A549 (cell line): Measurements from ENCODE around the gene P2RY8. TPM values are rescaled to one million over a fixed set of nuclear protein-coding genes. Genes with fewer than 3 reads are reported as not detected.

Experiments used
- ATAC-seq, 2 experiments: fragments of 200-7000 bp in 1 of 2; fragments of >200 bp in 1 of 2; cut with Nextera tagmentation in 1 of 2; cut with Tn5 transposase in 1 of 2; 3 replicates each; pipeline versions ENCODE4 v1.8.0 to v1.9.1; 2018 to 2020; ENCODE audit warnings: mild to moderate bottlenecking in 1 of 2, moderate library complexity in 1 of 2
- CTCF ChIA-PET: fragments of 300-600 bp; sonication (Branson Sonifier 250); formaldehyde crosslinking; extraction: SDS; loops from one replicate; lab custom pipeline; 2021; ENCODE audit warnings: antibody characterized with exemption, inconsistent platforms; lab: Yijun Ruan, JAX
- POLR2A ChIA-PET: fragments of 350-600 bp; formaldehyde crosslinking; extraction: SDS; loops from one replicate; lab custom pipeline; 2021; ENCODE audit warnings: antibody characterized with exemption, inconsistent platforms; lab: Yijun Ruan, JAX
- DNase-seq, 2 experiments: peaks; one replicate each; pipeline versions ENCODE4 v3.0.0 to v3.0.0-alpha.2; 2011 to 2016; ENCODE audit warnings: low read depth in 1 of 2, low spot score in 1 of 2
- FAIRE-seq: peaks from 2 replicates; lab custom pipeline; 2011; peaks lifted over from hg19 to GRCh38; lab: Jason Lieb, UNC
- H3K27ac ChIP-seq, 2 experiments: fragments of >200 bp; sonication (Bioruptor Twin); formaldehyde crosslinking; 3 replicates each; pipeline ENCODE4 v1.5.1; 2016 to 2017
- H3K4me1 ChIP-seq: fragments of >200 bp; sonication (Bioruptor Twin); formaldehyde crosslinking; 3 replicates; pipeline ENCODE4 v1.6.1; 2016
- H3K4me2 ChIP-seq: fragments of >200 bp; sonication (Bioruptor Twin); formaldehyde crosslinking; 3 replicates; pipeline ENCODE4 v1.6.1; 2016
- H3K4me3 ChIP-seq: fragments of >200 bp; sonication (Bioruptor Twin); formaldehyde crosslinking; 3 replicates; pipeline ENCODE4 v1.5.1; 2016
- H3K9me3 ChIP-seq: fragments of >200 bp; sonication (Bioruptor Twin); formaldehyde crosslinking; 3 replicates; pipeline ENCODE4 v1.6.1; 2016
- BHLHE40 ChIP-seq: IDR thresholded peaks from 2 replicates; pipeline ENCODE4 v1.6.1; 2012; ENCODE audit warnings: low read depth, low read length, inconsistent platforms
- CBX8 ChIP-seq: fragments of 200-600 bp; sonication (generic); IDR thresholded peaks from 2 replicates; pipeline ENCODE4 v1.6.1; 2016
- CHD2 ChIP-seq: fragments of 150-350 bp; IDR thresholded peaks from 2 replicates; pipeline ENCODE4 v1.6.1; 2014; ENCODE audit warnings: low read length; ENCODE audit not compliant: partially characterized antibody
- CHD4 ChIP-seq: fragments of 200-600 bp; sonication (generic); IDR thresholded peaks from 2 replicates; pipeline ENCODE4 v1.6.1; 2016; ENCODE audit warnings: antibody characterized with exemption, mild to moderate bottlenecking, borderline replicate concordance
- EHMT2 ChIP-seq: fragments of 200-600 bp; sonication (generic); IDR thresholded peaks from 2 replicates; pipeline ENCODE4 v1.6.1; 2016; ENCODE audit warnings: antibody characterized with exemption, low read depth, mild to moderate bottlenecking, moderate library complexity
- FOSL2 ChIP-seq, 2 experiments: fragments of 450-650 bp in 1 of 2; fragments of >200 bp in 1 of 2; sonication (Bioruptor Twin) in 1 of 2; formaldehyde crosslinking; IDR thresholded peaks; 2 replicates each; pipeline versions ENCODE4 v1.5.0 to v1.6.1; 2016 to 2020; ENCODE audit warnings: mild to moderate bottlenecking in 1 of 2, moderate library complexity in 1 of 2
- FOXS1 ChIP-seq: fragments of 250-450 bp; sonication (Bioruptor Pico); IDR thresholded peaks from 2 replicates; pipeline ENCODE4 v1.5.0; 2020; ENCODE audit warnings: mild to moderate bottlenecking, moderate library complexity
- HDAC2 ChIP-seq: fragments of 200-600 bp; sonication (generic); IDR thresholded peaks from 2 replicates; pipeline ENCODE4 v1.6.1; 2016
- JUN ChIP-seq, 2 experiments: fragments of >200 bp; sonication (Bioruptor Twin); formaldehyde crosslinking; IDR thresholded peaks; 2 replicates in 1 of 2; 3 replicates in 1 of 2; pipeline ENCODE4 v1.6.1; 2016 to 2017
- JUNB ChIP-seq: fragments of >200 bp; sonication (Bioruptor Twin); formaldehyde crosslinking; IDR thresholded peaks from 2 replicates; pipeline ENCODE4 v1.6.1; 2016
- KDM1A ChIP-seq: fragments of 200-600 bp; sonication (generic); IDR thresholded peaks from 2 replicates; pipeline ENCODE4 v1.6.1; 2016; ENCODE audit warnings: low read depth, mild to moderate bottlenecking
- MYC ChIP-seq: IDR thresholded peaks from 2 replicates; pipeline ENCODE4 v1.6.1; 2012; ENCODE audit warnings: mild to moderate bottlenecking, inconsistent platforms, low read length, improper control_type of control experiment, borderline replicate concordance
- NPAS2 ChIP-seq: fragments of 250-450 bp; sonication (Bioruptor Pico); IDR thresholded peaks from 2 replicates; pipeline ENCODE4 v1.8.0; 2022; ENCODE audit warnings: mild to moderate bottlenecking, moderate library complexity, borderline replicate concordance
- PHF8 ChIP-seq: fragments of 200-600 bp; sonication (generic); IDR thresholded peaks from 2 replicates; pipeline ENCODE4 v1.6.1; 2016; ENCODE audit warnings: low read depth, mild to moderate bottlenecking, antibody characterized with exemption, moderate library complexity, borderline replicate concordance
- RAD21 ChIP-seq, 2 experiments: fragments of >200 bp in 1 of 2; sonication (Bioruptor Twin) in 1 of 2; formaldehyde crosslinking in 1 of 2; IDR thresholded peaks in 1 of 2; conservative IDR thresholded peaks in 1 of 2; 2 replicates in 1 of 2; 3 replicates in 1 of 2; pipeline ENCODE4 v1.6.1; 2012 to 2018; ENCODE audit warnings: inconsistent platforms in 1 of 2
- RNF2 ChIP-seq: fragments of 200-600 bp; sonication (generic); IDR thresholded peaks from 2 replicates; pipeline ENCODE4 v1.6.1; 2016; ENCODE audit warnings: low read depth, mild to moderate bottlenecking, antibody characterized with exemption, moderate library complexity, borderline replicate concordance
- SMC3 ChIP-seq: fragments of >200 bp; sonication (Bioruptor Twin); formaldehyde crosslinking; IDR thresholded peaks from 3 replicates; pipeline ENCODE4 v1.6.1; 2018; ENCODE audit warnings: inconsistent platforms
- SREBF2 ChIP-seq: fragments of 450-650 bp; IDR thresholded peaks from 2 replicates; pipeline ENCODE4 v1.6.1; 2014; ENCODE audit warnings: mild to moderate bottlenecking, moderate library complexity
- ZFP36 ChIP-seq: fragments of 450-650 bp; IDR thresholded peaks from 2 replicates; pipeline ENCODE4 v1.6.1; 2014; ENCODE audit warnings: borderline replicate concordance; ENCODE audit not compliant: partially characterized antibody
- ZNF302 ChIP-seq: fragments of 250-450 bp; sonication (Bioruptor Pico); IDR thresholded peaks from 2 replicates; pipeline ENCODE4 v1.9.0; 2021; ENCODE audit warnings: inconsistent platforms, mild to moderate bottlenecking, moderate library complexity
- ZSCAN20 ChIP-seq: fragments of 250-450 bp; sonication (Bioruptor Pico); IDR thresholded peaks from 2 replicates; pipeline ENCODE4 v1.8.0; 2022; ENCODE audit warnings: mild to moderate bottlenecking, moderate library complexity
- WGBS: methylation state at CpG from one replicate; pipeline ENCODE4 v1.1.6; 2017; ENCODE audit errors: missing lambda C conversion rate; 5-methylcytosine and 5-hydroxymethylcytosine counted together
- polyA plus RNA-seq, 4 experiments: library from polyadenylated mRNA; depleted of rRNA in 3 of 4; stranded (reverse); fragments of >200 nt; fragmentation: RNase III in 1 of 4; extraction: RNeasy Plus Mini Kit Qiagen cat#74134 plus additional on column Dnase treatment in 1 of 4; gene quantifications; 2 replicates in 3 of 4; 3 replicates in 1 of 4; pipeline ENCODE4 v1.2.3, GENCODE V29; 2011 to 2017
- TF ChIP-seq, protein P1 (sequence below): fragments of >200 bp; sonication (Bioruptor Twin); formaldehyde crosslinking; IDR thresholded peaks from 3 replicates; pipeline ENCODE4 v1.6.1; 2016
- TF ChIP-seq, protein P2 (sequence below): fragments of 150-350 bp; IDR thresholded peaks from 2 replicates; pipeline ENCODE4 v1.6.1; 2014; ENCODE audit warnings: low read depth, mild to moderate bottlenecking, low read length
- TF ChIP-seq, protein P3 (sequence below): IDR thresholded peaks from 2 replicates; pipeline ENCODE4 v1.6.1; 2012
- TF ChIP-seq, protein P4 (sequence below): fragments of 250-450 bp; sonication (Bioruptor Pico); IDR thresholded peaks from 2 replicates; pipeline ENCODE4 v1.5.0; 2020; ENCODE audit warnings: low read depth, mild to moderate bottlenecking, moderate library complexity

P2RY8 gene
- polyA plus RNA-seq, 2 of the 4 experiments (the other 2 are of a cell fraction): not detected

DNA sequence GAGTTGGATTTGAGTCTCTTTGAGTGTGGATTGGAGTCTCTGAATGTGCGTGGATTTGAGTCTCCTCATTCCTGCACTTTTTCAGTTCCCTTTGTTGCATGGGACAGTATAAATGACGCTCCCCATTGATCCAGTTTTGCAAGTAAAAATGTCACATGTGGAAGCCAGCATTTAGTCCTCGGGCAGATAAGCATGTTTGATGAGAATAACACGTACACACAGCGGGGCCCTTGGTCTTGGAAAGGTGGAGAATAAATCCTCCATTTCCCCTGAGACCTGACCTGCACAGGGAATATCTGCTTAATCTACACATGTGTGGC, 8.1 kb downstream of the P2RY8 start:
- ChIA-PET CTCF (no interaction called here), POLR2A (no interaction called here)
- no peaks in the 10 kb centered on the region for H3K9me3 ChIP-seq
- no peak for DNase-seq
- no peaks in the 10 kb centered on the region for H3K4me1 ChIP-seq
- no peak overlapping the region for H3K4me3 ChIP-seq
- no peak for FAIRE-seq
- WGBS: 3% methylated on average over 5 of the region's 5 CpGs
- no peak overlapping the region for H3K27ac ChIP-seq
- no peak for TF ChIP-seq BHLHE40
- TF ChIP-seq RAD21 (conservative IDR thresholded peaks at IDR 0.05 in 1 of 2, IDR thresholded peaks at IDR 0.05 in 1 of 2): no peak
- TF ChIP-seq ZFP36: no peak
- no peak for TF ChIP-seq ZNF302
- no peak for TF ChIP-seq JUN (IDR thresholded peaks at IDR 0.05)
- TF ChIP-seq CHD4: no peak
- TF ChIP-seq HDAC2: no peak
- TF ChIP-seq PHF8: no peak
- H3K4me2 ChIP-seq: no peak overlapping the region
- no peak for ATAC-seq

DNA sequence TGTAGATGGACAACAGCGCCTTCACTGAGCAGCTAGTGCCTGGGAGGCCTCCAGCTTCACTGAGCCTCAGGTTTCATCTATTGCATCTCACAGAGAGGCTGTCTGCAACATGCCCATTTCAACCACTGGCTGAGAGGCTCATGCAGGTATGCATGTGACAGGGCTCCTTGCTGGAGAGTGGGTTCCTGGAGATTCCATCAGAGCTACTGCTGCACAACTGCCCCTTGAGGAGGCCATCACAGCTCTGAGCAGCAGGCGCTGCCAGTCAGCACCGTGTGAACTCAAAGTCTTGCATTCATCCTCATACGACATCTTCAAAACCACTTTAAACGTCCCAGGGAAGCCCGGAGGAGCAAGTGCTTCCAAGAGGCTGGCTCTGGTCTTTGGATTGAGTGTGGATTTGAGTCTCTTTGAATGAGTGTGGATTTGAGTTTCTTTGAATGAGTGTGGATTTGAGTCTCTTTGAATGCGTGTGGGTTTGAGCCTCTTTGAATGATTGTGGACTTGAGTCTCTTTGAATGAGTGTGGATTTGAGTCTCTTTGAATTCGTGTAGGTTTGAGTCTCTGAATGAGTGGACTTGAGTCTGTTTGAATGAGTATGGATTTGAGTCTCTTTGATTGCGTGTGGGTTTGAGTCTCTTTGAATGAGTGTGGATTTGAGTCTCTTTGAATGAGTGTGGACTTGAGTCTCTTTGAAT, 8.7 kb downstream of the P2RY8 start:
- Histone ChIP-seq H3K9me3 (no peaks in the 10 kb centered on the region), H3K4me1 (no peaks in the 10 kb centered on the region), H3K27ac (no peak overlapping the region), H3K4me3 (no peak overlapping the region), H3K4me2 (no peak overlapping the region)
- CTCF ChIA-PET: no interaction called here
- FAIRE-seq (no peak), DNase-seq (no peak), ATAC-seq (no peak; a peak in 1 of 6 replicates)
- POLR2A ChIA-PET: no interaction called here
- TF ChIP-seq BHLHE40 (no peak), JUNB (no peak), JUN (IDR thresholded peaks at IDR 0.05) (no peak), KDM1A (no peak), SREBF2 (no peak), MYC (no peak), RNF2 (no peak), SMC3 (no peak), CBX8 (no peak), NPAS2 (CRISPR knock-in tag) (no peak), CHD2 (no peak), ZFP36 (no peak), ZSCAN20 (CRISPR knock-in tag) (no peak)
- TF ChIP-seq, protein P1, sequence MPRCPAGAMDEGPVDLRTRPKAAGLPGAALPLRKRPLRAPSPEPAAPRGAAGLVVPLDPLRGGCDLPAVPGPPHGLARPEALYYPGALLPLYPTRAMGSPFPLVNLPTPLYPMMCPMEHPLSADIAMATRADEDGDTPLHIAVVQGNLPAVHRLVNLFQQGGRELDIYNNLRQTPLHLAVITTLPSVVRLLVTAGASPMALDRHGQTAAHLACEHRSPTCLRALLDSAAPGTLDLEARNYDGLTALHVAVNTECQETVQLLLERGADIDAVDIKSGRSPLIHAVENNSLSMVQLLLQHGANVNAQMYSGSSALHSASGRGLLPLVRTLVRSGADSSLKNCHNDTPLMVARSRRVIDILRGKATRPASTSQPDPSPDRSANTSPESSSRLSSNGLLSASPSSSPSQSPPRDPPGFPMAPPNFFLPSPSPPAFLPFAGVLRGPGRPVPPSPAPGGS: no peak
- TF ChIP-seq, protein P2, sequence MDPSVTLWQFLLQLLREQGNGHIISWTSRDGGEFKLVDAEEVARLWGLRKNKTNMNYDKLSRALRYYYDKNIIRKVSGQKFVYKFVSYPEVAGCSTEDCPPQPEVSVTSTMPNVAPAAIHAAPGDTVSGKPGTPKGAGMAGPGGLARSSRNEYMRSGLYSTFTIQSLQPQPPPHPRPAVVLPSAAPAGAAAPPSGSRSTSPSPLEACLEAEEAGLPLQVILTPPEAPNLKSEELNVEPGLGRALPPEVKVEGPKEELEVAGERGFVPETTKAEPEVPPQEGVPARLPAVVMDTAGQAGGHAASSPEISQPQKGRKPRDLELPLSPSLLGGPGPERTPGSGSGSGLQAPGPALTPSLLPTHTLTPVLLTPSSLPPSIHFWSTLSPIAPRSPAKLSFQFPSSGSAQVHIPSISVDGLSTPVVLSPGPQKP: no peak
- TF ChIP-seq, protein P3, sequence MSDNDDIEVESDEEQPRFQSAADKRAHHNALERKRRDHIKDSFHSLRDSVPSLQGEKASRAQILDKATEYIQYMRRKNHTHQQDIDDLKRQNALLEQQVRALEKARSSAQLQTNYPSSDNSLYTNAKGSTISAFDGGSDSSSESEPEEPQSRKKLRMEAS: no peak
- 19% methylated on average over 9 of the region's 9 CpGs for WGBS

DNA sequence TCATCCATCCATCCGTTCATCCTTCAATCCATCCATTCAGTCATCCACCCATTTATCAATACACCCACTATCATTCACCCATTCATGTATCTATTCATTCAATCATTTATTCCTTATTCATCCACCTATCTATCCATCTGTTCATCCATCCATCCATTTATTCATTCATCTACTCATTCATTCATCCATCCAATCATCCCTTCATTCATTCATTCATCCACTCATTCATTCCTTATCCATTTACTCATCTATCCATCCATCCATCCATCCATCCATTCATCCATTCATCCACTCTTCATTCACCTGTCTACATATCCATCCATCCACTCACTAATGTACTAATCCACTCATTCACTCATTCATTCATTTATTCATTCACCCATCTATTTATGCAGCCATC, 9.5 kb downstream of the P2RY8 start:
- ChIA-PET POLR2A (no interaction called here), CTCF (no interaction called here)
- Histone ChIP-seq H3K4me2 (no peak overlapping the region), H3K9me3 (no peaks in the 10 kb centered on the region), H3K27ac (no peak overlapping the region), H3K4me3 (no peak overlapping the region), H3K4me1 (no peaks in the 10 kb centered on the region)
- WGBS: 0% methylated on average over 1 of the region's 1 CpG
- no peak for ATAC-seq
- FAIRE-seq: no peak
- DNase-seq: no peak
- no peak for TF ChIP-seq KDM1A
- TF ChIP-seq, protein P4, sequence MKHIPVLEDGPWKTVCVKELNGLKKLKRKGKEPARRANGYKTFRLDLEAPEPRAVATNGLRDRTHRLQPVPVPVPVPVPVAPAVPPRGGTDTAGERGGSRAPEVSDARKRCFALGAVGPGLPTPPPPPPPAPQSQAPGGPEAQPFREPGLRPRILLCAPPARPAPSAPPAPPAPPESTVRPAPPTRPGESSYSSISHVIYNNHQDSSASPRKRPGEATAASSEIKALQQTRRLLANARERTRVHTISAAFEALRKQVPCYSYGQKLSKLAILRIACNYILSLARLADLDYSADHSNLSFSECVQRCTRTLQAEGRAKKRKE (CRISPR knock-in tag): no peak
- TF ChIP-seq FOXS1: no peak
- no peak for TF ChIP-seq EHMT2
- no peak for TF ChIP-seq FOSL2 (IDR thresholded peaks at IDR 0.05)
- no peak for TF ChIP-seq FOSL2 (CRISPR knock-in tag; IDR thresholded peaks at IDR 0.05)
